Fibroblast of lung (primary cell): Measurements from ENCODE around the gene EEF1A2.

Experiments used
- EZH2 ChIP-seq: IDR thresholded peaks from 2 replicates; pipeline ENCODE4 v1.5.1; 2012; ENCODE audit warnings: low read length, control low read depth, mild to moderate bottlenecking; ENCODE audit errors: missing control alignments
- TF ChIP-seq, protein P1 (sequence below), 2 donors: IDR thresholded peaks in 1 of 2; conservative IDR thresholded peaks in 1 of 2; 1 replicate in 1 of 2; 2 replicates in 1 of 2; pipeline ENCODE4 v1.5.1; 2011 to 2012; ENCODE audit warnings: low read length in 2 of 2, control low read depth in 1 of 2, inconsistent platforms in 1 of 2, low read depth in 1 of 2, mild to moderate bottlenecking in 1 of 2

DNA sequence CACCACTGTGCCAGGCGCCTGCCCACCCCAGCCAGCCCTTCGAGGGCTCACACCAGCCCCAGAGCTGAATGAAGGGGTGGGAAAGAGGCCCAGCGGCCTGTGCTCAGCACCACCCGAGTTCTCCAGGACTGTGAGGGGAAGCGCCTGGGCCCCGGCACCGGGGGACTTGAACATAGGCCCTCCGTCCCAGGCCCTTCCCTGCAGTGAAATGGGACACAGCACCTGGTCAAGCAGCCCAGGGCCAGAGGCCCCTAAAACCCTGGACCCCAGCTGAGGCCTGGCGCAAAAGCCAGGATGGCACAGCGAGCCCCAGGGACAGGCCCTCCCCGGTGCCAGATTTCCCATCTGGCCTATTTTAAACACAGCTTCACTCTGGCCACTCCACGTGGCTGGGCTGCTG lies 30.5 kb downstream of the EEF1A2 start:
- TF ChIP-seq, protein P1, sequence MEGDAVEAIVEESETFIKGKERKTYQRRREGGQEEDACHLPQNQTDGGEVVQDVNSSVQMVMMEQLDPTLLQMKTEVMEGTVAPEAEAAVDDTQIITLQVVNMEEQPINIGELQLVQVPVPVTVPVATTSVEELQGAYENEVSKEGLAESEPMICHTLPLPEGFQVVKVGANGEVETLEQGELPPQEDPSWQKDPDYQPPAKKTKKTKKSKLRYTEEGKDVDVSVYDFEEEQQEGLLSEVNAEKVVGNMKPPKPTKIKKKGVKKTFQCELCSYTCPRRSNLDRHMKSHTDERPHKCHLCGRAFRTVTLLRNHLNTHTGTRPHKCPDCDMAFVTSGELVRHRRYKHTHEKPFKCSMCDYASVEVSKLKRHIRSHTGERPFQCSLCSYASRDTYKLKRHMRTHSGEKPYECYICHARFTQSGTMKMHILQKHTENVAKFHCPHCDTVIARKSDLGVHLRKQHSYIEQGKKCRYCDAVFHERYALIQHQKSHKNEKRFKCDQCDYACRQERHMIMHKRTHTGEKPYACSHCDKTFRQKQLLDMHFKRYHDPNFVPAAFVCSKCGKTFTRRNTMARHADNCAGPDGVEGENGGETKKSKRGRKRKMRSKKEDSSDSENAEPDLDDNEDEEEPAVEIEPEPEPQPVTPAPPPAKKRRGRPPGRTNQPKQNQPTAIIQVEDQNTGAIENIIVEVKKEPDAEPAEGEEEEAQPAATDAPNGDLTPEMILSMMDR (conservative IDR thresholded peaks at IDR 0.05 in 1 of 2, IDR thresholded peaks at IDR 0.05 in 1 of 2; ENCODE audit: low read depth in 1 of 2, low read length in 2 of 2) = no peak
- TF ChIP-seq EZH2 = no peak
